HFFc6 (cell line): ENCODE data around the gene MIX23. TPM values are rescaled to one million over a fixed set of nuclear protein-coding genes. Genes with fewer than 3 reads are reported as not detected.

Experiments used
- DNase-seq: peaks from one replicate; pipeline ENCODE4 v3.0.0-alpha.2; 2018
- H3K27ac Mint-ChIP-seq: 2 replicates; pipeline ENCODE4 v1.8.0; 2020; ENCODE audit warnings: mild to moderate bottlenecking, mixed read lengths
- H3K27me3 Mint-ChIP-seq: 2 replicates; pipeline ENCODE4 v1.8.0; 2021; ENCODE audit warnings: mild to moderate bottlenecking, moderate library complexity, mixed read lengths; ENCODE audit not compliant: insufficient read depth
- H3K36me3 Mint-ChIP-seq: 2 replicates; pipeline ENCODE4 v1.8.0; 2021; ENCODE audit warnings: low read depth, mixed read lengths
- H3K4me1 Mint-ChIP-seq: 2 replicates; pipeline ENCODE4 v1.8.0; 2020; ENCODE audit warnings: low read depth, mixed read lengths
- H3K4me3 Mint-ChIP-seq: 2 replicates; pipeline ENCODE4 v1.8.0; 2020; ENCODE audit warnings: mild to moderate bottlenecking, moderate library complexity, mixed read lengths
- H3K9me3 Mint-ChIP-seq: 2 replicates; pipeline ENCODE4 v1.8.0; 2020; ENCODE audit warnings: mild to moderate bottlenecking, mixed read lengths
- CTCF ChIP-seq: fragments of 200-600 bp; sonication (generic); IDR thresholded peaks from 2 replicates; pipeline ENCODE4 v1.5.0; 2021; ENCODE audit warnings: antibody characterized with exemption, mild to moderate bottlenecking
- total RNA-seq, 6 experiments: library from RNA; stranded (reverse); fragmentation: NEBNext Ultra II Directional; extraction: Animal tissue kit (Norgen Biotek cat#: 25700); gene quantifications; 2 replicates in 1 of 6; 3 replicates in 5 of 6; pipeline ENCODE4 v1.2.3, GENCODE V29; 2021

Gene MIX23
- total RNA-seq, 6 experiments from 2014 or later, result 29.8 to 43.6 (median 40.6) TPM

- H3K36me3 Mint-ChIP-seq, result peaks cover 16% of the 10 kb centered on the region
- DNase-seq, result no peak
- no peak for TF ChIP-seq CTCF
- peaks cover 22% of the 10 kb centered on the region for H3K4me1 Mint-ChIP-seq
- no peaks in the 10 kb centered on the region for H3K27me3 Mint-ChIP-seq
- H3K27ac Mint-ChIP-seq, result no peak overlapping the region
- no peaks in the 10 kb centered on the region for H3K9me3 Mint-ChIP-seq
- H3K4me3 Mint-ChIP-seq, result no peak overlapping the region
These were observed 27.1 kb upstream of the MIX23 start for GRCh38 chr3:122410111-122410510.

- DNase-seq, result no peak
- H3K4me3 Mint-ChIP-seq, result no peak overlapping the region
- H3K9me3 Mint-ChIP-seq, result no peaks in the 10 kb centered on the region
- peaks cover 10% of the 10 kb centered on the region; the same call in 1 of the 2 replicates for H3K36me3 Mint-ChIP-seq
- no peaks in the 10 kb centered on the region for H3K27me3 Mint-ChIP-seq
- TF ChIP-seq CTCF, result no peak
- H3K4me1 Mint-ChIP-seq, result peaks cover 15% of the 10 kb centered on the region
- no peak overlapping the region for H3K27ac Mint-ChIP-seq
These were observed 26.4 kb upstream of the MIX23 start for GRCh38 chr3:122409446-122409845.

- peaks cover 18% of the 10 kb centered on the region for H3K4me1 Mint-ChIP-seq
- no peak overlapping the region for H3K27ac Mint-ChIP-seq
- TF ChIP-seq CTCF, result no peak
- no peaks in the 10 kb centered on the region for H3K9me3 Mint-ChIP-seq
- DNase-seq, result no peak
- H3K36me3 Mint-ChIP-seq, result peaks cover 12% of the 10 kb centered on the region; the same call in 1 of the 2 replicates
- peaks cover 2% of the 10 kb centered on the region; the same call in 1 of the 2 replicates for H3K27me3 Mint-ChIP-seq
- no peak overlapping the region for H3K4me3 Mint-ChIP-seq
These were observed 24.9 kb upstream of the MIX23 start for GRCh38 chr3:122407946-122408345.

GRCh38 chr3:122406198-122406597 lies 23.2 kb upstream of the MIX23 start:
- no peak for DNase-seq
- Mint-ChIP-seq H3K27me3 (peaks cover 2% of the 10 kb centered on the region; the same call in 1 of the 2 replicates), H3K36me3 (peaks cover 13% of the 10 kb centered on the region; the same call in 1 of the 2 replicates), H3K4me3 (no peak overlapping the region), H3K4me1 (peaks cover 19% of the 10 kb centered on the region), H3K27ac (no peak overlapping the region), H3K9me3 (no peaks in the 10 kb centered on the region)
- TF ChIP-seq CTCF, result no peak

- no peak overlapping the region for H3K4me3 Mint-ChIP-seq
- peaks cover 13% of the 10 kb centered on the region; the same call in 1 of the 2 replicates for H3K36me3 Mint-ChIP-seq
- peaks cover 2% of the 10 kb centered on the region; the same call in 1 of the 2 replicates for H3K27me3 Mint-ChIP-seq
- no peaks in the 10 kb centered on the region for H3K9me3 Mint-ChIP-seq
- H3K4me1 Mint-ChIP-seq, result peaks cover 19% of the 10 kb centered on the region
- no peak overlapping the region for H3K27ac Mint-ChIP-seq
- TF ChIP-seq CTCF, result no peak
- DNase-seq, result no peak
These were observed 22.0 kb upstream of the MIX23 start for GRCh38 chr3:122405015-122405414.
